Vagina (tissue), 1 donor: ENCODE results near the gene DDB1. TPM values are rescaled to one million over a fixed set of nuclear protein-coding genes. Genes with fewer than 3 reads are reported as not detected.

Experiments used
- total RNA-seq: library from RNA; depleted of rRNA; stranded (reverse); fragments of >200 nt; gene quantifications from one replicate; pipeline ENCODE4 v1.2.3, GENCODE V29; 2016

DDB1 gene
- total RNA-seq, 1 donor from 2014 or later: 132 TPM

Other genes starting within 250 kb of the DDB1 start
- gene CD5, start 230.6 kb downstream of the DDB1 start, total RNA-seq: 0.98 TPM
- gene VPS37C, start 171.7 kb downstream of the DDB1 start, total RNA-seq: 15.7 TPM
- 2.5 TPM for gene PGA3, start 129.6 kb downstream of the DDB1 start, total RNA-seq
- gene PGA4, start 110.8 kb downstream of the DDB1 start, total RNA-seq: 7.6 TPM
- not detected for gene PGA5, start 91.9 kb downstream of the DDB1 start, total RNA-seq
- 3.4 TPM for gene VWCE, start 37.8 kb downstream of the DDB1 start, total RNA-seq
- gene TKFC, start 123 bp upstream of the DDB1 start, total RNA-seq: 22.6 TPM
- gene CYB561A3, start 28.8 kb upstream of the DDB1 start, total RNA-seq: 26.5 TPM
- 19.9 TPM for gene TMEM138, start 29.3 kb upstream of the DDB1 start, total RNA-seq
- 16.0 TPM for gene TMEM216, start 59.5 kb upstream of the DDB1 start, total RNA-seq
- gene CPSF7, start 96.9 kb upstream of the DDB1 start, total RNA-seq: 50.8 TPM
- gene SDHAF2, start 97.0 kb upstream of the DDB1 start, total RNA-seq: 24.3 TPM
- 0.74 TPM for gene LRRC10B, start 175.6 kb upstream of the DDB1 start, total RNA-seq
- gene SYT7, start 248.0 kb upstream of the DDB1 start, total RNA-seq: 3.4 TPM